HepG2 (cell line): Measurements from ENCODE around the gene KIF1C. TPM values are rescaled to one million over a fixed set of nuclear protein-coding genes. Genes with fewer than 3 reads are reported as not detected.

Source experiments
- FOXP4 ChIP-seq: sonication (generic); formaldehyde crosslinking; IDR thresholded peaks from 2 replicates; pipeline ENCODE4 v1.4.0; 2020; ENCODE audit warnings: missing genetic modification reagents
- KDM2A ChIP-seq: sonication (generic); formaldehyde crosslinking; IDR thresholded peaks from 2 replicates; pipeline ENCODE4 v1.4.0; 2020; ENCODE audit warnings: low read depth, missing genetic modification reagents, borderline replicate concordance
- MAFF ChIP-seq: IDR thresholded peaks from 2 replicates; pipeline ENCODE4 v1.6.1; 2011; ENCODE audit warnings: low read depth, low read length, improper control_type of control experiment
- MBD4 ChIP-seq: IDR thresholded peaks from 2 replicates; pipeline ENCODE4 v1.6.1; 2012; ENCODE audit warnings: low read length, inconsistent platforms, borderline replicate concordance
- MLLT10 ChIP-seq: sonication (generic); formaldehyde crosslinking; IDR thresholded peaks from 2 replicates; pipeline ENCODE4 v1.4.0; 2020; ENCODE audit warnings: missing genetic modification reagents
- NFAT5 ChIP-seq: sonication (generic); formaldehyde crosslinking; IDR thresholded peaks from 2 replicates; pipeline ENCODE4 v1.4.0; 2020; ENCODE audit warnings: missing genetic modification reagents
- SP2 ChIP-seq: sonication (generic); formaldehyde crosslinking; IDR thresholded peaks from 2 replicates; pipeline ENCODE4 v1.5.1; 2020; ENCODE audit warnings: mild to moderate bottlenecking, missing genetic modification reagents
- STAG1 ChIP-seq: sonication (generic); formaldehyde crosslinking; IDR thresholded peaks from 2 replicates; pipeline ENCODE4 v1.4.0; 2020; ENCODE audit warnings: missing genetic modification reagents
- ZBTB34 ChIP-seq: sonication (generic); formaldehyde crosslinking; IDR thresholded peaks from 2 replicates; pipeline ENCODE4 v1.8.0; 2022; ENCODE audit warnings: mild to moderate bottlenecking, missing genetic modification reagents
- ZNF317 ChIP-seq: sonication (generic); formaldehyde crosslinking; IDR thresholded peaks from 2 replicates; pipeline ENCODE4 v1.5.0; 2020; ENCODE audit warnings: mild to moderate bottlenecking, missing genetic modification reagents
- ZNF496 ChIP-seq: sonication (generic); formaldehyde crosslinking; IDR thresholded peaks from 2 replicates; pipeline ENCODE4 v1.8.1; 2023; ENCODE audit warnings: mild to moderate bottlenecking, moderate library complexity, missing genetic modification reagents; ENCODE audit not compliant: insufficient replicate concordance
- ZNF780A ChIP-seq: sonication (generic); formaldehyde crosslinking; IDR thresholded peaks from 2 replicates; pipeline ENCODE4 v1.8.0; 2022; ENCODE audit warnings: mild to moderate bottlenecking, missing genetic modification reagents, moderate library complexity
- polyA plus RNA-seq, 8 experiments: library from polyadenylated mRNA; depleted of rRNA in 3 of 8; stranded (reverse) in 7 of 8; unstranded in 1 of 8; fragments of >200 nt; fragmentation: Illumina TruSeq in 4 of 8; extraction: Trizol in 4 of 8; gene quantifications; 2 replicates each; pipeline versions ENCODE4 v1.2.1 to v1.2.3, GENCODE V29; 2011 to 2016; ENCODE audit warnings: low read depth in 4 of 8, missing spikeins in 1 of 8, mixed read lengths in 1 of 8; ENCODE audit not compliant: insufficient read depth in 1 of 8
- total RNA-seq, 5 experiments: library from RNA; depleted of rRNA; stranded (reverse); fragments of >200 nt; fragmentation: Illumina TruSeq; extraction: Trizol; gene quantifications; 2 replicates each; pipeline ENCODE4 v1.2.3, GENCODE V29; 2016; ENCODE audit warnings: low read depth in 1 of 5
- TF ChIP-seq, protein P1 (sequence below): sonication (generic); formaldehyde crosslinking; IDR thresholded peaks from 2 replicates; pipeline ENCODE4 v1.4.0; 2020; ENCODE audit warnings: low read depth, missing genetic modification reagents
- TF ChIP-seq, protein P2 (sequence below): sonication (generic); formaldehyde crosslinking; IDR thresholded peaks from 2 replicates; pipeline ENCODE4 v1.9.0; 2021; ENCODE audit warnings: missing genetic modification reagents, borderline replicate concordance

The KIF1C gene
- total and polyA plus RNA-seq, 2 of the 13 experiments (the other 11 are each of a cell fraction or from before 2014, with no cell fraction given): 70.0 to 104 TPM

GRCh38 chr17:4969551-4970173 lies 28.1 kb upstream of the KIF1C start (continued):
- TF ChIP-seq, protein P1, sequence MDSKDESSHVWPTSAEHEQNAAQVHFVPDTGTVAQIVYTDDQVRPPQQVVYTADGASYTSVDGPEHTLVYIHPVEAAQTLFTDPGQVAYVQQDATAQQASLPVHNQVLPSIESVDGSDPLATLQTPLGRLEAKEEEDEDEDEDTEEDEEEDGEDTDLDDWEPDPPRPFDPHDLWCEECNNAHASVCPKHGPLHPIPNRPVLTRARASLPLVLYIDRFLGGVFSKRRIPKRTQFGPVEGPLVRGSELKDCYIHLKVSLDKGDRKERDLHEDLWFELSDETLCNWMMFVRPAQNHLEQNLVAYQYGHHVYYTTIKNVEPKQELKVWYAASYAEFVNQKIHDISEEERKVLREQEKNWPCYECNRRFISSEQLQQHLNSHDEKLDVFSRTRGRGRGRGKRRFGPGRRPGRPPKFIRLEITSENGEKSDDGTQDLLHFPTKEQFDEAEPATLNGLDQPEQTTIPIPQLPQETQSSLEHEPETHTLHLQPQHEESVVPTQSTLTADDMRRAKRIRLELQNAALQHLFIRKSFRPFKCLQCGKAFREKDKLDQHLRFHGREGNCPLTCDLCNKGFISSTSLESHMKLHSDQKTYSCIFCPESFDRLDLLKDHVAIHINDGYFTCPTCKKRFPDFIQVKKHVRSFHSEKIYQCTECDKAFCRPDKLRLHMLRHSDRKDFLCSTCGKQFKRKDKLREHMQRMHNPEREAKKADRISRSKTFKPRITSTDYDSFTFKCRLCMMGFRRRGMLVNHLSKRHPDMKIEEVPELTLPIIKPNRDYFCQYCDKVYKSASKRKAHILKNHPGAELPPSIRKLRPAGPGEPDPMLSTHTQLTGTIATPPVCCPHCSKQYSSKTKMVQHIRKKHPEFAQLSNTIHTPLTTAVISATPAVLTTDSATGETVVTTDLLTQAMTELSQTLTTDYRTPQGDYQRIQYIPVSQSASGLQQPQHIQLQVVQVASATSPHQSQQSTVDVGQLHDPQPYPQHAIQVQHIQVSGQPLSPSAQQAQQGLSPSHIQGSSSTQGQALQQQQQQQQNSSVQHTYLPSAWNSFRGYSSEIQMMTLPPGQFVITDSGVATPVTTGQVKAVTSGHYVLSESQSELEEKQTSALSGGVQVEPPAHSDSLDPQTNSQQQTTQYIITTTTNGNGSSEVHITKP (CRISPR knock-in tag): no peak
- no peak for TF ChIP-seq ZNF780A (CRISPR knock-in tag)
- TF ChIP-seq, protein P2, sequence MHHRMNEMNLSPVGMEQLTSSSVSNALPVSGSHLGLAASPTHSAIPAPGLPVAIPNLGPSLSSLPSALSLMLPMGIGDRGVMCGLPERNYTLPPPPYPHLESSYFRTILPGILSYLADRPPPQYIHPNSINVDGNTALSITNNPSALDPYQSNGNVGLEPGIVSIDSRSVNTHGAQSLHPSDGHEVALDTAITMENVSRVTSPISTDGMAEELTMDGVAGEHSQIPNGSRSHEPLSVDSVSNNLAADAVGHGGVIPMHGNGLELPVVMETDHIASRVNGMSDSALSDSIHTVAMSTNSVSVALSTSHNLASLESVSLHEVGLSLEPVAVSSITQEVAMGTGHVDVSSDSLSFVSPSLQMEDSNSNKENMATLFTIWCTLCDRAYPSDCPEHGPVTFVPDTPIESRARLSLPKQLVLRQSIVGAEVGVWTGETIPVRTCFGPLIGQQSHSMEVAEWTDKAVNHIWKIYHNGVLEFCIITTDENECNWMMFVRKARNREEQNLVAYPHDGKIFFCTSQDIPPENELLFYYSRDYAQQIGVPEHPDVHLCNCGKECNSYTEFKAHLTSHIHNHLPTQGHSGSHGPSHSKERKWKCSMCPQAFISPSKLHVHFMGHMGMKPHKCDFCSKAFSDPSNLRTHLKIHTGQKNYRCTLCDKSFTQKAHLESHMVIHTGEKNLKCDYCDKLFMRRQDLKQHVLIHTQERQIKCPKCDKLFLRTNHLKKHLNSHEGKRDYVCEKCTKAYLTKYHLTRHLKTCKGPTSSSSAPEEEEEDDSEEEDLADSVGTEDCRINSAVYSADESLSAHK: no peak
- TF ChIP-seq FOXP4 (CRISPR knock-in tag): no peak
- no peak for TF ChIP-seq ZNF496 (CRISPR knock-in tag)
- TF ChIP-seq STAG1 (CRISPR knock-in tag): peak; percentile 32
- TF ChIP-seq ZNF317 (CRISPR knock-in tag): no peak
- no peak for TF ChIP-seq SP2 (CRISPR knock-in tag)
- 0 out of 2 replicates have a peak, but pooled peaks have one; percentile 33 for TF ChIP-seq NFAT5 (CRISPR knock-in tag)
- TF ChIP-seq ZBTB34 (CRISPR knock-in tag): no peak
- no peak for TF ChIP-seq MBD4
- TF ChIP-seq MAFF: no peak
- TF ChIP-seq MLLT10: no peak
- 0 out of 2 replicates have a peak, but pooled peaks have one; percentile 59 for TF ChIP-seq KDM2A (CRISPR knock-in tag)
